H1 (cell line): ENCODE data around the gene GLTP.

Experiments
- EZH2 ChIP-seq: fragments of 200-600 bp; sonication (generic); IDR thresholded peaks from 2 replicates; pipeline ENCODE4 v1.7.1; 2012; ENCODE audit warnings: low read depth, mild to moderate bottlenecking, moderate library complexity, low read length, inconsistent platforms; ENCODE audit not compliant: severe bottlenecking
- FOSL1 ChIP-seq: IDR thresholded peaks from 2 replicates; pipeline ENCODE4 v1.6.1; 2011; ENCODE audit warnings: mild to moderate bottlenecking, low read depth, low read length, moderate library complexity; ENCODE audit not compliant: insufficient read depth
- HDAC2 ChIP-seq, 2 experiments: fragments of 300-600 bp in 1 of 2; sonication (generic) in 1 of 2; IDR thresholded peaks; 2 replicates each; pipeline ENCODE4 v1.6.1; 2011 to 2012; ENCODE audit warnings: low read depth in 2 of 2, low read length in 2 of 2, mild to moderate bottlenecking in 2 of 2, moderate library complexity in 2 of 2, borderline replicate concordance in 1 of 2, inconsistent platforms in 1 of 2
- JUN ChIP-seq: IDR thresholded peaks from 2 replicates; pipeline ENCODE4 v1.6.1; 2011; ENCODE audit warnings: low read depth, mild to moderate bottlenecking, improper control_type of control experiment, low read length
- NANOG ChIP-seq: IDR thresholded peaks from 2 replicates; pipeline ENCODE4 v1.6.1; 2011; ENCODE audit warnings: low read length, low read depth, mild to moderate bottlenecking, inconsistent platforms; ENCODE audit not compliant: insufficient read depth, poor library complexity, severe bottlenecking
- POLR2A ChIP-seq, 2 experiments: IDR thresholded peaks; 1 replicate in 1 of 2; 2 replicates in 1 of 2; pipeline ENCODE4 v1.6.1; 2011; ENCODE audit warnings: low read depth in 2 of 2, low read length in 2 of 2, mild to moderate bottlenecking in 2 of 2; ENCODE audit errors: control extremely low read depth in 1 of 2
- RAD21 ChIP-seq, 2 experiments: IDR thresholded peaks in 1 of 2; conservative IDR thresholded peaks in 1 of 2; 2 replicates each; pipeline ENCODE4 v1.6.1; 2011; ENCODE audit warnings: low read depth in 2 of 2, low read length in 2 of 2, improper control_type of control experiment in 1 of 2, inconsistent platforms in 1 of 2, mild to moderate bottlenecking in 1 of 2, moderate library complexity in 1 of 2
- TBP ChIP-seq: IDR thresholded peaks from 2 replicates; pipeline ENCODE4 v1.6.1; 2011; ENCODE audit warnings: low read depth, low read length, improper control_type of control experiment
- YY1 ChIP-seq: IDR thresholded peaks from 2 replicates; pipeline ENCODE4 v1.6.1; 2011; ENCODE audit warnings: low read depth, mild to moderate bottlenecking, low read length
- TF ChIP-seq, protein P1 (sequence below), 3 experiments: IDR thresholded peaks; 1 replicate in 2 of 3; 2 replicates in 1 of 3; pipeline versions ENCODE4 v1.5.1 to v1.6.1; 2011; ENCODE audit warnings: low read length in 3 of 3, mild to moderate bottlenecking in 3 of 3, inconsistent platforms in 2 of 3, low read depth in 1 of 3, moderate library complexity in 1 of 3; ENCODE audit not compliant: insufficient read depth in 1 of 3; ENCODE audit errors: control extremely low read depth in 1 of 3
- TF ChIP-seq, protein P2 (sequence below): IDR thresholded peaks from 2 replicates; pipeline ENCODE4 v1.6.1; 2011; ENCODE audit warnings: low read depth, mild to moderate bottlenecking, low read length; ENCODE audit not compliant: insufficient read depth

DNA sequence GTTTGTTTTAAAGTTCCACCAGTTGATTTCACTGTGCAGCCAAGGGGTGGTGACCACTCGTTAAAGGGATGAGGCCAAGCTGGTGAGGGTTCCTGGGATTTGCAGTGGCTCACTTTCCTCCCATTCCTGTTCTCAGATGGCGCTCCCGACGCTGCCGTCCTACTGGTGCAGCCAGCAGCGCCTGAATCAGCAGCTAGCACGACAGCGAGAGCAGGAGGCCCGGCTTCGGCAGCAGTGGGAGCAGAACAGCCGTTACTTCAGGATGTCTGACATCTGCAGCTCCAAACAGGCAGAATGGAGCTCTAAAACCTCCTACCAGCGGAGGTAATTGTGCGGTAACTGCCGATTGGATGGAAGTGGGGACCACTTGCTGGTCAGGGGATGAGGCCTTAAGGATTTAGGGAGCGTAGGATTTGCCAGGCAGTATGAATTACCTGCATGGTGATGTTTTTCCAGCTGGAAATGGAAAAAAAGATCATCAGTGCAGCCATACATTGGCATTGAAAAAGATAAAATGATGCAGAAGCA lies 22.6 kb upstream of the GLTP start:
- no peak for TF ChIP-seq FOSL1
- TF ChIP-seq, protein P1, sequence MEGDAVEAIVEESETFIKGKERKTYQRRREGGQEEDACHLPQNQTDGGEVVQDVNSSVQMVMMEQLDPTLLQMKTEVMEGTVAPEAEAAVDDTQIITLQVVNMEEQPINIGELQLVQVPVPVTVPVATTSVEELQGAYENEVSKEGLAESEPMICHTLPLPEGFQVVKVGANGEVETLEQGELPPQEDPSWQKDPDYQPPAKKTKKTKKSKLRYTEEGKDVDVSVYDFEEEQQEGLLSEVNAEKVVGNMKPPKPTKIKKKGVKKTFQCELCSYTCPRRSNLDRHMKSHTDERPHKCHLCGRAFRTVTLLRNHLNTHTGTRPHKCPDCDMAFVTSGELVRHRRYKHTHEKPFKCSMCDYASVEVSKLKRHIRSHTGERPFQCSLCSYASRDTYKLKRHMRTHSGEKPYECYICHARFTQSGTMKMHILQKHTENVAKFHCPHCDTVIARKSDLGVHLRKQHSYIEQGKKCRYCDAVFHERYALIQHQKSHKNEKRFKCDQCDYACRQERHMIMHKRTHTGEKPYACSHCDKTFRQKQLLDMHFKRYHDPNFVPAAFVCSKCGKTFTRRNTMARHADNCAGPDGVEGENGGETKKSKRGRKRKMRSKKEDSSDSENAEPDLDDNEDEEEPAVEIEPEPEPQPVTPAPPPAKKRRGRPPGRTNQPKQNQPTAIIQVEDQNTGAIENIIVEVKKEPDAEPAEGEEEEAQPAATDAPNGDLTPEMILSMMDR (IDR thresholded peaks at IDR 0.05; ENCODE audit: control extremely low read depth in 1 of 3, insufficient read depth in 1 of 3, low read depth in 1 of 3, low read length in 3 of 3): no peak
- TF ChIP-seq TBP: no peak
- no peak for TF ChIP-seq HDAC2 (IDR thresholded peaks at IDR 0.05; ENCODE audit: borderline replicate concordance in 1 of 2, low read depth in 2 of 2, low read length in 2 of 2)
- TF ChIP-seq YY1: no peak
- TF ChIP-seq NANOG: no peak
- TF ChIP-seq RAD21 (IDR thresholded peaks at IDR 0.05 in 1 of 2, conservative IDR thresholded peaks at IDR 0.05 in 1 of 2; ENCODE audit: low read depth in 2 of 2, low read length in 2 of 2): no peak
- no peak for TF ChIP-seq JUN
- TF ChIP-seq EZH2: no peak
- TF ChIP-seq, protein P2, sequence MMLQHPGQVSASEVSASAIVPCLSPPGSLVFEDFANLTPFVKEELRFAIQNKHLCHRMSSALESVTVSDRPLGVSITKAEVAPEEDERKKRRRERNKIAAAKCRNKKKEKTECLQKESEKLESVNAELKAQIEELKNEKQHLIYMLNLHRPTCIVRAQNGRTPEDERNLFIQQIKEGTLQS: no peak
- no peak for TF ChIP-seq POLR2A (IDR thresholded peaks at IDR 0.05; ENCODE audit: control extremely low read depth in 1 of 2, low read depth in 2 of 2, low read length in 2 of 2)
